GM18505 (cell line): Measurements from ENCODE around the gene CBLB.

Source experiments
- ATAC-seq: cut with Tn5 transposase; IDR thresholded peaks from one replicate; pipeline ENCODE4 v1.9.1; 2021; ENCODE audit not compliant: unreplicated experiment
- POLR2A ChIP-seq: IDR thresholded peaks from 4 replicates; pipeline ENCODE4 v1.6.1; 2011; ENCODE audit warnings: borderline replicate concordance; ENCODE audit not compliant: insufficient read depth, insufficient read length; ENCODE audit errors: extremely low read depth

Gene CBLB

DNA sequence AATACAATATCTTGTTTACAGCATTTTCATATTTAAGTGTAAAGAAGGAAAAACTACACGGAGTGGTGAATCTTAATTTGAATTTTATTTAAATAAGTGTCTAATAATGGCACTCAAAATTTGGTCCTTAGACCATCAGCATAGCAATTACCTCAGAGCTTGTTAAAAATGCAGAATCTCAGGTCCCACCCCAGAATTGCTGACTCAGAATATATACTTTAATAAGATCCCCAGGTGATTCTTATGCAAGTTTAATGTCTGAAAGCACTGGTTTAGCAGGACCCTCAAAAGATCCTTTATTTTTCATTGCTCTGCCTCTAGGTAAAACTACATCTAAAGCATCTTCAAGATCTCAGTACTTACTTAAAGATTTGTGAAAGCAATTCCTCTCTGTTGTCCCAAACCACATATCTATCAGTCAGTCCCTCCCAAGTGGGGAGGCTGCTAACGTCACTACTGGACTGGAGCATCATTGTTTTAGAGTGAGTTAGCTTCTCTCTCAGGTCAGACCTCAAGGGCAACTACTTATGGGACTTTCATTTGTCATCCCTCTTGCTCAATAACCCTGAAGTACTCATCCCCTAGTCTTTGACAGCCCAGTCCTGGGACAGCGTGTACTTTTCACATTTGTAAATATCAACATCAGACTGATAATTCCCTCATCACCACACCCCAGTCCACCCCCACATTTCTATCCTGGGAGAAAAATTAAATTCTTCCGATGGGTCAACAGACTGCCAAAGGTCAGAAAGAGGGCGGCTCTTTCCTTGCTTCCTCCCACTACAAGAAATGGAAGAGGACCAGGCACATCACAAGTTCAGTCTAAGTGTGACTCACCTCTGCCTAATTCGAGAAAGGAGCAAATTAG lies 76.7 kb downstream of the CBLB start:
- TF ChIP-seq POLR2A = no peak

DNA sequence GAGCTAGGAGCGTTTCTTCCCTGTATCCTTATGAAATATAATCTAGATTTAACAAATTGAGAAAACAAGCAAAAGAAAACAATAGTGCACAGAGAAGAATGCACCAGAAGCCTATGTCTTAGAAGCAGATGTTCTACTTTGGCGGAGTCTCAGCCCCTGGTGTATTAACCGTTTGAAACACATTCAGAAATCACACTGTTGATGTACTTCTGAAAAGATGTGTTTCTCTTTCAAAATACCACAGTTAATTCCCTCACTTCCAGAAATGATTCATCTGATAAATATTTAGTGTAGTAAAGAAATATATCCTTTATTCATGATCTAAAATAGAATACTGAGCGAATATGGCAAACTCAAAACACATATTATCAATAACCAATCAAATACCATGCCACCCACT lies 77.7 kb downstream of the CBLB start:
- no peak for TF ChIP-seq POLR2A
- no peak for ATAC-seq

More for the DNA sequence above, 76.7 kb downstream of the CBLB start:
- no peak for ATAC-seq

DNA sequence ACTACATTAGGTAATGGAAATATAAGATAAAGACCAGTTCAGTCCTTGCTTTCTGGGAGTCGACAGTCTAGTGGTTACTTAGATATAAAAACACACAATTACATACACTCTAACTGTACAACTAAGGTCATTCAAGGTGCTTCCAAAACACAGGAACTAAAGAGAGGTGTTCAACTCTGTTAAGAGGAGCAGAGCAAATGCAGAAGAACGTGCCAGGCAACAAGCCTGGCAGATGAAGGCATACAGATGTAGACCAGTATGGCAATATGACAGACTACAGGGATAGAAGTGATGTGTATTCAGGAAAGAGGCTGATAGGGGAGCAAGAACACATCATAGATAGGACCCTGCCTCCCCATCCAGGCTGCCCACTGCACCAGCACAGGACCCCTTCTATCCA lies 78.3 kb downstream of the CBLB start:
- no peak for TF ChIP-seq POLR2A
- no peak for ATAC-seq

DNA sequence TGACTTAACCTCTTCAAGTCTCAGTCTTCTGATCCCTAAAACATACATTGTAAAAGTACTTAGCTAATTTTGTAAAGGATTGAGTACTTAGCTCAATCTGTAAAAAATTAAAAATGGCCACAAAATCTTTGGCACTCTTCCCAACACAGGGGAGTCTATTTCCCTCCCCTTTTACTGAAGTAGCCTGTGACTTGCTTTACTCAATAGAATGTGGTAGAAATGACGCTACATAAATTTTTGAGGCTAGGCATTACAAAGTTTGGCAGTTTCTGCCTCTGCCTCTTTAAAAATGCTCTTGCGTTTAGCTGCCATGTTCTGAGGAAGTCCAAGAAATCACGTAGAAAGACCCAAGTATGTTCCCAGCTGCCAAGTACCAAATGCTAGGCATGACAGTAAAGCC lies 80.2 kb downstream of the CBLB start:
- TF ChIP-seq POLR2A = no peak
- ATAC-seq = no peak

DNA sequence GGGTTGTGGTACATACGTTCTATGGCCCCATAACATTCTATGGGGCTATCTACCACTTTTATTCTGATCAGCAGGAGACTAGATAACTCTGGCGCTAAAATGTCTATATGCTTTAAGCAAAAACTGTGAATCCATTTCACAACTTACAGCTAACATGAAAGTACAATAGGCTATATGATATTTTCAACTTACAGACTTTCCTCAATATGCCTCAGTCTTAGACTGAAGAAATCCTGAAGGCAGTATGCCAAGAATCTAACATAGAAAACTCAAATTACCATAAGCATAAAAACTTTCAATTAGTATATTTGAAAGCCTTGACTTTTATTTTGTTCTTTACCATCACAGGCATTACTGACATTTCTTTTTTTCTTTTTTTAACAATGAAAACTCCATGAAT lies 81.4 kb downstream of the CBLB start:
- no peak for ATAC-seq
- TF ChIP-seq POLR2A = no peak

DNA sequence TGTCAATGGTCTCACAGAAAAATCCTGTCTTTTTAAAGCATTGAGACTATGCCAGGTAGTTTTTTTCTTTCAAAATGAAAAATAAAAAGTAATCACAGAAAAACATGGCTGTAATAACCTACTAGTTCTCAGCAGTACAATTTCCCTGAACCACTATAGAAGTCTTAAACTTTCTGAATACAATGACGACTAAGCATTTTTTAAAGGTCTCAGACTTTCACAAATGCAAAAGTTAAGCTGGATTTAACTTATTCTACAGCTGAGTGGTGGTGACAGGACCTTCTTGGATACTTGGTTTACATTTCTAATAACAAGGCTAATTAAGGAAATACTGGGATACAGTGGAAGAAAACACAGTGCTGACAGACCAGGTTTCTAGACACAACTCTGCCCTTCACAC lies 81.8 kb downstream of the CBLB start:
- no peak for ATAC-seq
- TF ChIP-seq POLR2A = no peak

DNA sequence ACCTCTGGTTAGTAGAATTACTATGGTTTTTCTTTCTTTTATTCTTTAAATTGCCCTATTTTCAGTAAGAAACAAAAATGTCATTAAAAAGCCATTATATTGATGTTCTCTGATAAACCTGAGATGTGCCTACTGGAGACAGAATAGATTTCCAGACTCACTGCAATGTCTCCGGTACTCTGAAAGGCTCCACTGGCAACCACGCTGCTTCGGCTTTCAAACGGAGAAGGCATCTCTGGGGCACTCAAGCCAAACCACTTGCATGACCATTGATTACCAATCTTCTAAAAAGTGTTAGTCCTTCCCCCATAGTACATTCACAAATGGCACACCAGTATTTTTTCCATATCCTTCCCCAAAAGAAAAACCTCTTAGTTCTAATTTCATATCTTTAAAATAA lies 82.6 kb downstream of the CBLB start:
- TF ChIP-seq POLR2A = no peak
- no peak for ATAC-seq

DNA sequence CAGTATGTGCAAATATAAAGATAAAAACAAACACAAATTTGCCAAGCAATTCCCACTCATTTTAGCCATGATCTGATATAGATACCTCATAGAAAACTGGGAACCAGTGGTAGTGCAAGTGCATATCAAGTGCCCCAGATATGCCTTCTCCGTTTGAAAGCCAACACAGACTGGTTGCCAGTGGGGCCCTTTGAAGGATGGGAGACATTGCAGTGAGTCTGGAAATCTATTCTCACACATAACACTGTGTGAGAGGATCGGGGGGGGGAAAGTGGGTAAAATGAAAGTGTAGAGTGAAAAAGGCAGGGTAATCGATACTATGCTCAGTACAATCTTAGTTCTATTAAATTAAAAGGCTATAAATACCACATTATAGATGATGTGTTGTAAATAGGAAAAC lies 83.0 kb downstream of the CBLB start:
- ATAC-seq = no peak
- no peak for TF ChIP-seq POLR2A

DNA sequence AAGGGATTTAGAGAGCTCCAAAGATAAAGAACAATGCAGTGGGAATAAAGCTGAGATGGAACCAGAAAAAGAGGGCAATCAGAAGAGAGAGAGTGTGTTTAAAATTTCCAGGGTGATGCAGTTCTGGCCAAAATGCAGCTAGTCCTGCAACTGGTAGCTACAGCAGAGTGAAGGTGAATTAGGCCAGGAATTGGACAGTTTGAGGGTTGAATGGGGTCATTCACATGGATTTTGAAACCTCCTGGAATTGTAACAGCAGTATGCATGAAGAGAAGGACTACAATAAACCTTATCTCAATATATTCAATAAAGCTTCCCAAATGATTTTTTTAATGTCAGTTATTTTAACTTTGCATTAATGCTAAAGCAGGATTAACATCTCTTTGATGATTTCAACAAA lies 85.2 kb downstream of the CBLB start:
- ATAC-seq = no peak
- no peak for TF ChIP-seq POLR2A

DNA sequence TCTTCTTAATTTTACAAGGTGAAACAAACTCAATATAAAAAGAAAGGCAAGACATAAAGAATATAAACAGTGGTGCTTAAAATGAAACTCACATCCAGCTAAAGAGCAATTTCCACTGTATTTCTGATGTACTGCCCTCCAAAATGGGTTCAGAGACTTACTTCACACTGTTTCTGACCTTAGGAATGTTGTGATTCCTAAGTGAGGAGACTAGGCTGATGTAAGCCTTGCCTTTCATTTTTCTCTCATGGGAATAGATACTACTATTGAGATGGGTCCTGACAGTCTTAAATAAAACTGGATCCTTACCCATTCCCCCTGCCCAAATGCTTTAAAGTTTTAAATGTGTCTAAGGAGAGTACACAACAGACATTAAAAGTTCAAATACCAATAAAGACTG lies 86.9 kb downstream of the CBLB start:
- ATAC-seq = no peak
- TF ChIP-seq POLR2A = no peak

DNA sequence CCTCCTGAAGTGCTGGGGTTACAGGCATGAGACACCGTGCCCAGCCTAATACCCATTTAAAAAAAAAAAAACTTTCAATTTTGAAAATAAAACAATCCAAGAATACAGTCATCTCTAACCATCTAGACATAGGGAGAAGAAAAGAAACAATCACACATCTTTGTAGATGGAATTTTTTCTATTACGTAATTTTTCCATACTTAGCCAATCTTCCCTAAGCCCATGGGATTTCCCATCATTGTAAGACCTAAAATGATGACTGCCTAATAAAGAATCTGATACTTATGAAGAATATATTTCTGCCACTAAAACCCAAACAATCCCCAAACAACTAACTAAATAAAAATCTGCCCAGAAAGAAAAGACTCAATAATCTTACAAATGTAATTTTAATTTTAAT lies 88.7 kb downstream of the CBLB start:
- no peak for TF ChIP-seq POLR2A
- no peak for ATAC-seq

DNA sequence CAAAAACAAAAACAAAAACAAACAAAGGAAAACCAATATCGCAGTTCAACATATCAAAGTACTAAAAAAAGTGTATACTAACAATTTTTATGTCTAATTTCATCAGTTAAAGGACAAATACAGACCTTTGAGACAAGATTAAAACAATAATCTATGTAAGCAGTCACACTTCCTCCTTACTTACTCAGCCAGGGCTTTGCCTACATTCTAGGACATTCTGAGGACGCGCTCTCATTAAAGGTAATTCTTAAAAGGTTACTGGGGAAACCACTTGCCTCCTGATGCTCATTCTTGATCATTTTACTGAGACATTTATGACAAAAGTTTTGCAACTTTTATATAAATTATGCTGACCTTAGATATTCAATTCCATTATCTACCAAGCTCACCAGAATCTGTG lies 93.4 kb downstream of the CBLB start:
- no peak for ATAC-seq
- TF ChIP-seq POLR2A = no peak

DNA sequence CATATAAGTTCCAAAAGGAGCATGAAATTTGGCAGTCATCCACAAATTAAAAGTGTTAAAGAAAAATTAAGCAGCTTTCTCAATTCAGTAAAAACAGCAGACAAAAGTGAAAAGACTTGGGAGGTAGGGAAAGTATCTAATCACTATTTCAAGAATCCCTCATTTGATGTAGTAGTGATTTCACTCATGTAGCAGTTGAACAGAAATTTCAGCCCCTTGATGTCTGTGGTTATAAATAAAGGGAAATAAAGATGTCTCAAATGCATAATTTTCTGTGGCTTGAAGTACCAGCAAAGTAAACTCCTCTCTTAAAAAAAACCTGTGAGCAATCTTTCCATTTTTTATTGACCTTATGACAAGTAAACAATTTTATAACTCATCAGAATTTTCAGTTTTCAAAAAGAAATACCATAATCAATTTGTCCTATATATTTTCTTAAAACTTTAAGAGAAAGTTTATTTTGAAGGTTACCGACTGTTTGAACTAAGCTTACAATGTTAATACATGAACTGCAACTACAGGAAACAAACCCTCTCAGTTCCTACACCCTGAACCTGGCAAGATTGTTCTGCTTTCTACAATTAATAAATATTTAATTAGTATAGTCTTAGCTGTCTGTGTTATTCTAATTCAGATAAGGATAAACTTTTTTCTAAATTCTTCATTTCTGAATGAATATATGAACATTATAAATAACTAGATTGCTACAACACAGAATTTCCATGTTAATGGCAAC lies 94.2 kb downstream of the CBLB start:
- ATAC-seq = peak; percentile 56
- no peak for TF ChIP-seq POLR2A

DNA sequence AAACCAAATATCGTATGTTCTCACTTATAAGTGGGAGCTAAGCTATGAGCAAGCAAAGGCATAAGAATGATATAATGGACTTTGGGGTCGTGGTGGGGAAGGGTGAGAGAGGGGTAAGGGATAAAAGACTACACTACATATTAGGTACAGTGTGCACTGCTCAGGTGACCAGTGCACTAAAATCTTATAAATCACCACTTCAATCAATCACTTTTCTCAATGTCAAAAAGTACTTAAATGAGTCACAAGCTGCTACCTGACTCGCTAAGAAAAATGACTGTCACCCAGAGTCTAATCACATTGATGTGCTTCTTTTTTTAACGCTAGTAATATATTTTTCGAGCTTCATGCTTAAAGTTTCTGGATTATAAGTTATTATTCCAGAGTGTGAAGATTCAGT lies 95.5 kb downstream of the CBLB start:
- no peak for ATAC-seq
- TF ChIP-seq POLR2A = no peak

DNA sequence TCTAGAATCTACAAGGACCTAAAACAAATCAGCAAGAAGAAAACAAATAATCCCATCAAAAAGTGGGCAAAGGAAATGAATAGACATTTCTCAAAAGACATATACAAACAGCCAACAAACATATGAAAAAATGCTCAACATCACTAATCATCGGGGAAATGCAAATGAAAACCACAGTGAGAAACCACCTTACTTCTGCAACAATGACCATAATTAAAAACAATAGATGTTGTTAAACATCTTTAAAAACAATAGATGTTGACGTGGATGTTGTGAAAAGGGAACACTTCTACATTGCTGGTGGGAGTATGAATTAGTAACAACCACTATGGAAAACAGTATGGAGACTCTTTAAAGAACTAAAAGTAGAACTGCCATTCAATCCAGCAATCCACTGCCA lies 96.2 kb downstream of the CBLB start:
- no peak for ATAC-seq
- TF ChIP-seq POLR2A = no peak

DNA sequence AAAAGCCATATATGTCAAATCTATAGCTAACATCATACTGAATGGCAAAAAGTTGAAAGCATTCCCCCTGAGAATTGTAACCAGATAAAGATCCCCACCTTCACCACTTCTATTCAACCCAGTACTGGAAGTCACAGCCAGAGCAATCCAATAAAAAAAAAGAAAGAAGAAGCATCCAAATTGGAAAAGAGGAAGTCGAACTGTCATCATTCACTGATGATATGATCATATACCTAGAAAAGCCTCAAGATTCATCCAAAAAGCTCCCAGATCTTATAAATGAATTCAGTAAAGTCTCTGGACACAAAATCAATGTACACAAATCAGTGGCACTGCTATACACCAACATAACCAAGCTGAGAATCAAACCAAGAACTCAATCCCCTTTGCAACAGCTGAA lies 97.4 kb downstream of the CBLB start:
- no peak for TF ChIP-seq POLR2A
- no peak for ATAC-seq
